Measurements from ENCODE around the gene ENO3.

- no peak for TF ChIP-seq EGR1 (IDR thresholded peaks at IDR 0.05; ENCODE audit: borderline replicate concordance in 1 of 2, low read depth in 2 of 2, low read length in 2 of 2)
- TF ChIP-seq SMAD1 (IDR thresholded peaks at IDR 0.05; ENCODE audit: low read depth, partially characterized antibody): no peak
Measured at GRCh38 chr17:4908301-4908700, 42.6 kb upstream of the ENO3 start.
